CMK (cell line): ENCODE results near the gene ERGIC1.
"Not testable (repeated sequence)": the region's sequence is repeated elsewhere in the genome, so short reads cannot be mapped to it uniquely, and the experiment has no call there.

Experiments
- DNase-seq: peaks from one replicate; pipeline ENCODE4 v3.0.0-alpha.2; 2010; ENCODE audit warnings: low read depth

Gene ERGIC1, protein sequence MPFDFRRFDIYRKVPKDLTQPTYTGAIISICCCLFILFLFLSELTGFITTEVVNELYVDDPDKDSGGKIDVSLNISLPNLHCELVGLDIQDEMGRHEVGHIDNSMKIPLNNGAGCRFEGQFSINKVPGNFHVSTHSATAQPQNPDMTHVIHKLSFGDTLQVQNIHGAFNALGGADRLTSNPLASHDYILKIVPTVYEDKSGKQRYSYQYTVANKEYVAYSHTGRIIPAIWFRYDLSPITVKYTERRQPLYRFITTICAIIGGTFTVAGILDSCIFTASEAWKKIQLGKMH

DNA sequence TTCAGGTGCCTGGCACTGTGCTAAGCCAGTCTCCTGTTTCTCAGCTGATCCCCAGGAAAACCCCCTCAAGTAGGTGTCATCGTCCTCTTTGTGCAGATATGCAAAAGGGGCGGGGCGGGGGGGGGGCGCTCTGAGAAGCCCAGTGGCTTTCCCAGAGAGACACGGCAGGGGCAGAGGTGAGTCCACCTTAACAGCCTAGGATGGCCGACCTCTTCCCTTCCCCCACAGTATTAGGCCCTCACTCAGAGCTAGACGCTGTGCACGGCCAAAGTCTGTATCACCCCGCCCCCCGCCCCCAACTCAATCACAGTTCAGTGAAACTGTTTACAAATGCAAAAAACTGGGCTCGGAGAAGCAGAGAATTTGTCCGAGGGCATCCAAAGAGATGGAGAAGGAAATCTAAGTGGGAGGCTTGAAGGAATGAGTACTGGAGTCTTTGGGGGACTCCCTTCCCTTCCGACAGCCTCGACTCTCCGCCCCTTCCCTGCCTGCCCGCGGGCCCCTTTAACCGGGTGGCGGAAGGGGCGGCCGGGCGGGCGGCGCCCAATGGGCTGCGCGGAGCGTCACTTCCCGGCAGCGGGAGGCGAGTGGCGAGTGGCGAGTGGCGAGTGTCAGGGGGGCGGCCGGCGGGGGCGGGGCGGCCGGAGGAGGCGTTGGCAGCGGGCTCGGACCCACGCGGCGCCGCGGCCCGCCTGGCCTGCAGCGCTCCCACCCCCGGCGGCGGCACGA lies at the start of gene ERGIC1:
Gene ERGIC1, plus strand, starts transcription at position 566 of the 729 bp plus-strand sequence. Its CDS starts 163 bp downstream, at position 729.
- no peak for DNase-seq

DNA sequence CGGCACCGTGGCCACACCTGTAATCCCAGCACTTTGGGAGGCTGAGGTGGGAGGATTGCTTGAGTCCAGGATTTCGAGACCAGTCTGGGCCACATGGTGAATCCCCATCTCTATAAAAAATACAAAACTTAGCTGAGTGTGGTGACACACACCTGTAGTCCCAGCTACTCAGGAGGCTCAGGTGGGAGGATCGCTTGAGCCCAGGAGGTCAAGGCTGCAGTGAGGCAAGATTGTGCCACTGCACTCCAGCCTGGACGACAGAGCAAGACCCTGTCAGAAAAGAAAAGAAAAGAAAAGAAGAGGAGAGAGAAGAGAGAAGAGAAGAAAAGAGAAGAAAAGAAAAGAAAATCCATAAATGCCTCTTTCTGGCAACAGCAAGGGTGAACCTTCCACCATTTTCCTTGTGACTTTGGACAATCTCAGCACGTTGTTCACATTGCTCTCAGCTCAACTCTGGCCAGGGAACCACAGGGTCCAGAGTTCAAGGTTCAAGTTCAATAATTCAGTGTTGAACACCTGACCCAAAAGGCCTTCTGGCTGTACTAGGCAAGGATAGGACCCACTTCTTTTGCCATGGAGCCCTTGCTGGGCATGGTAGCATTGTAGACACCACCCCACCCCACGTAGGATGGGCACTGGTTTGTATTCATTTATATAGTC lies 48.5 kb upstream of the ERGIC1 start:
- no peak for DNase-seq

GRCh38 chr5:172786736-172787462 lies 47.2 kb upstream of the ERGIC1 start:
- no peak for DNase-seq

DNA sequence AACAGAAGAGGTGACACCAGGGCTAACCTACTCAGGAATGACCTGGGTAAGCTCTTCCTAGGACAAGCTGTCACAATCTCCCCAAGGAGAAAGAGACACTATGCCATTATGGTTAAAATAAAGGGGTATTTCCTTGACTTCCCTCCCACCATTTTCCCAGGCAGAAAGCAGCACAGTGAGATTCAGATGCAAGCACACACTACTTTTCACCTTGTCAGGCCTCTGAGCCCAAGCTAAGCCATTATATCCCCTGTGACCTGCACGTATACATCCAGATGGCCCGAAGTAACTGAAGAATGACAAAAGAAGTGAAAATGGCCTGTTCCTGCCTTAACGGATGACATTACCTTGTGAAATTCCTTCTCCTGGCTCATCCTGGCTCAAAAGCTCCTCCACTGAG lies 46.5 kb upstream of the ERGIC1 start:
- DNase-seq = not testable (repeated sequence)

DNA sequence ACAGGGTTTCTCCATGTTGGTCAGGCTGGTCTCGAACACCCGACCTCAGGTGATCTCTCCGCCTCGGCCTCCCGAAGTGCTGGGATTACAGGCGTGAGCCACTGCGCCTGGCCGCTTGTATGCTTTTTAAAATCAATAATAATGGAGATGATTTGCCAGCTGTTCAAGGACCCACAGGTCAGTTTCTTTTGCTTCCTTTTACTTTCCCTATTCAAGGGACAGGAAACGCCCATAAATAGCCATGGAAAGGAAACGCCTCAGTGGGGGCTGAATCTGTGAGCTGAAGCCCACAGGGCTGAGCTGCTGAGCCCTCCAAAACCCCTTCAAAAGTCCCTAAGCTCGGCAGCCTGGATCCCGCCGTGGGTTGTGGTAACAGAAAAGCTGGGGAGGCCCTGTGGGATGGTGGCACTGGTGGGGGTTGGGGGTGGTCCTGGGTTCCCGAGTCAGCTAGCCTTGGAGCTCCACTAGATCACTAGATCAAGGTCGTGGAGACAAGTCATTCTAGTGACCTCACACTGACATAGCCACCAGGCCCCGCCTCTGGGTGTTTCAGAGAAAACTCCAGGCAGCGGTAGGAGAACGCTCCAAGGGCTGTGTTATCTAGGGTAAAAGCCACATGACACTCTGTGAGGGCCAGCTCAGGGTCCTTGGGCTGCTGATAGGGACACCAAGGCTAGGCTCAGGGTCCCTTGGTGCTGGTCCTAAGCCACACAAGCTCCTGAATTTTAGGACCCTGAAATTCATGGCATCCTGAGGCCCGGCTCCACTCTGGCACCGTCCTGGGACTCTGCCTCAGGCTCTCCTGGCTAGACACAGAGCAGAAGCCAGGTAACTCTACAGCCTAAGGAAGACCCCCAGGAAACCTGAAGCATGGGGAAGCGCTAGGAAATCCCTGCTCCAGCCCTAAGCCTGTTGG lies 45.0 kb upstream of the ERGIC1 start:
- no peak for DNase-seq

DNA sequence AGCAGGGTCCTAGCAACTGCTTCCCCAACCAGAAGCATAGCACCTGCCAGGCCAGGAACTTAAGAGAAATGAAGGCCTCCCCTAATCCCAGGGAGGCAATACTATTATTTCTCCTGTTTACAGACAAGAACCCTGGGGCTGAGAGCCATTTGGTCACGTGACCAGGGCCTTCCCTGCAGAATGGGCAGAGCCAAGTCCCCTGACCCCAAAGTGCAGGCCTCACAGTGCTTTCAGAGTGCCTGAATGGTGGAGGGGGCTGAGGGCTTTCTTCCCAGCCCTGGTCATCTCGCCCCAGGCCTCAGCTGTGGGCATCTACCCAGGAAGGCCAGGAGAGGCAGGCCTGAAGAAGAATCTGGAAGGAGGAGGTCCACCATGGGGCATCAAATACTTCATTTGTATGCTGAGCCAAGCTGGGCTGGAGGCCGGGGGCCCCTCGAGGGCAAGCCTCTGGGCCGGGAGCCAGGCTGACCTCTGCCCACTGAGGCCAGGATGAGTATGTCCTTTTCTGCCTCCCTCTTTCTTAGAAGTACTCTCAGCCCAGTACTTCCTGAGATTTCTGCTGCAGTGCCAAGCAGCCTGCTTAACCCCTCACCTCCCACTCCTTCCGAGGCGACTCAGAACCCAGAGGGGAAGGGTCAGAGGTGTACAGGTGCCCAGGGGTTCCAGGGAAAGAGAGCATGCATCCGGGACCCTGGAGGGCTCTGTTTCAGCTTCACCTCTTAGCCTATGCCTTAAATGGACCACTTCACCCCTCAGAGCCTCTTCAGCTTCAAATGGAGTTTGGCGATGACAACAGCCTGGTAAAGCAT lies 44.2 kb upstream of the ERGIC1 start:
- DNase-seq = no peak

- no peak for DNase-seq
Measured at GRCh38 chr5:172790496-172790889, 43.6 kb upstream of the ERGIC1 start.

DNA sequence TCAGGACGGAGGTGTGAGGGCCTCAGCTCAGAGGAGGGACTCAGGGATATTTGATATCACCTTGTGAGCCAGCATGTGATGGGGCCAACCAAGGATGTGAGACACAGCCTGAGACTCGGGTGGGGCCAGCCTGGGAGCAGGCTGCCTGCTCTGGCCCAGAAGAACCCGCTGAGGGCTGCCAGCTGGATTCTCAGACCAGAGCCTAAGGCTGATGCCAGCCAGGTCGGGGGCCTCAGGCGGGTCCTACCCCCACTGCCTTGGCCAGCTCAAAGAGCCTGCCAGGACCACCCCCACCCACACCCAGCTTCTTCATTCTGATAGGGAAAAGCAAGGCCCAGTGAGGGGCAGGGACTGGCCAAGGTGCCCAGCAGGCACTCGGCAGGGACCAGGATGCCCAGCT lies 42.8 kb upstream of the ERGIC1 start:
- DNase-seq = no peak

DNA sequence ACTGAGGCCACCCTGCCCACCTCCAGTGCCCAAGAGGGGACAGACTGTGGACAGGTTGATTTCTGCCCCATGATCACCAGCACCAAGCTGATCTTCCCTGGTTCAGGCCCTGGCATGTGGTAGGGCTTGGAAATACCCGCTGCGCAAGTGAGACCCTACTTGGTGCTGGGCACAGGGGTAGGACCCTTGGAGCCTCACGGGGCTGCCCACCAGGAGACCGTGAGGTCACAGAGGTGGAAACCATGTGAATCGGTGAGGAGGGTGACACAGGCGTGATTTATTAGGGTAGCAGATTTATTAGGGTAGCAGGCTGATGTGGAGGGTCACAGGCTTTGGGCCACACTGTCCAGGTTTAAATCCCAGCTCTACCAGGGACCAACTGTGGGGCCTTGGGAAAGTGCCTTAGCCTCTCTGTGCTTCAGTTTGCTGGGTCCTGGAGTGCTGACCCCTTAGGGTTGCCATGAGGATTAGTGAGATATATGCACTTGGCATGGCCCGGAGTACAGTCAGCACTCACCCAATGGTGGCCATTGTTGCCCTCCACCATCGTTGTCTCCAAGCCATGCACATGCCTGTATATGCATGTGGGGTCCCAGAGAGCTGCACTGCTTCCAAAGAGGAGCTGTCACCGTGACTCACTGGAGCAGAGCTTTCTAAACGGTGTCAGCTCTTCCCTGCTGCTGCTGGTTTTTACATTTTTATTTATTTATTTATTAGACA lies 42.2 kb upstream of the ERGIC1 start:
- DNase-seq = no peak

DNA sequence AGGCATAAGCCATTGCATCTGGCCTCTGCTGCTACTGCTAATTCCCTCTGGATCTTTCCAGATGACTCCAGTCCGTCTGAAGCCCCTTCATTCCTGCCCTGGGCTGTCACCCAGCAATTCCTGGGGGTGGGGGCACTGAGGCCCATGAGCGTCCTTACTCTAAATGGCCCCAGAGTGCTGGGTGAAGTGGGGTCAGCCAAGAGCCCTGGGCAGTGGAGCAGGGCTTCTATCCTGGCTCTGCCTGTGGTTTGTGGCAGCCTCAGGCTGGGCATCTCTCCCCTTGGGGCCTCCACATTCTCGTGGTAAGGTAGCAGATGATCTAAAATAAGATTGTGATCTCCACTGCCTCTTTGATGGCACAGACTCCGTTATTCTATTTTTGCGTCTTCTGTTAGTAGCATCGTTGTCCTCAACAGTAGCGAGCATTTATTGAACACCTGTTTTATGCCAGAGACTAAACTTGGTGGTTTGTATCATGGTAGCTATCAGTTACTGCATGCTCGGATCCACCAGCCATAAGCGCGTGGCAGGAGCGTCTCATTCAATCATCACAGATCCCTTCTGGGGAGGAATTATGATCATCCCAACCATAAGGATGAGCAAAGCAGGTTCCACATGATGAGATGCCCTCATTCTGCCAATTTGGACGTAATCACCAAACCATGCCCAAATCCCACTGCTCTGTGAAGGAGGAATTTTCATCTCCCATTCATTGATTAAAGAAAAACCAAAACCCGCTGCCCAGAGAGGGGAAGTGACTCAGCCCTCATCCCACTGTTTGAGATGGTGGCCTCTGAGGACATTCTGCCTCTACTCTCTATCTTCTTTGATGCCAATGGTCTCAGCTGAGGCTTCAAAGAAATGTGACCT lies 41.1 kb upstream of the ERGIC1 start:
- no peak for DNase-seq

- DNase-seq = no peak
Measured at GRCh38 chr5:172793577-172794488, 40.2 kb upstream of the ERGIC1 start.

DNA sequence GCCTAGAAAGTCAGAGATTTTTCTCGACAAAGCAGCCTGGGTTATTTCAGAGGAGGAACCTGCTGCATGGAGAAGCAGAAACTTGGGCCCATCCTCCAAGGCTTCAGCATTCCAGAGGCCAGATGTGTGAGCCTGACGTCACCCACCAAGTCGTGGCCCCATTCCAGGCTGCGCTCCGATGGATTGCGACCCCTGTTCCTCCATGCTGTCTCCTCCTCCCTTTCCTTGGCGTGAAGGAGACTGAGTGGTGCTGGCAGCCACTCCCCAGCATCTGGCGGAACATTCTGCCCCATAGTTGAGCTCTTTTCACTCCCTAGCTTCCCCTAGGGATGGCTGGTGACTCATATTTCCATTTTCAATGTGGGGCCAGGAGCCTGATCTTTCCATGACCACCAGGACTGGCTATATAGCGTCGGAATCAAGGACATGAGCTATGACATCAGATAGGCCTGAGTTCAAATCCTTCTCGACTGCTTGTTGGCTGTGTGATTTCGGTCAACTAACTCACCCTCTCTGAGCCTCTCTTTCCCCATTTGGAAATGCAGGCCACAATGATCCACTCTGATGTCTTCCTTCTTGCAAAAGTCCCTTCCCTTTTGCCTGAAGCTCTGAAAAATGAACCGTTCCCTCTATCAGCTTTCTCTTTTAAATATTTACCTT lies 38.6 kb upstream of the ERGIC1 start:
- DNase-seq = no peak

- no peak for DNase-seq
Measured at GRCh38 chr5:172796306-172796705, 37.7 kb upstream of the ERGIC1 start.

GRCh38 chr5:172797771-172798191 lies 36.3 kb upstream of the ERGIC1 start:
- no peak for DNase-seq

GRCh38 chr5:172798422-172799215 lies 35.4 kb upstream of the ERGIC1 start:
- DNase-seq = no peak

GRCh38 chr5:172799416-172799815 lies 34.6 kb upstream of the ERGIC1 start:
- no peak for DNase-seq
